ENCODE data around the gene PKP1.
"Not testable (repeated sequence)": the region's sequence is repeated elsewhere in the genome, so short reads cannot be mapped to it uniquely, and the experiment has no call there.

The PKP1 gene

GRCh38 chr1:201282931-201283829, at the start of gene PKP1:
Gene PKP1, plus strand, starts transcription at chr1:201283506. Its CDS starts 197 bp downstream, at chr1:201283703.
- no peak for DNase-seq

- DNase-seq: not testable (repeated sequence)
Measured at GRCh38 chr1:201239646-201240045, 43.7 kb upstream of the PKP1 start.

- DNase-seq: no peak
Measured at GRCh38 chr1:201240171-201240570, 43.1 kb upstream of the PKP1 start.

- no peak for DNase-seq
Measured at GRCh38 chr1:201241736-201242135, 41.6 kb upstream of the PKP1 start.

- no peak for DNase-seq
Measured at GRCh38 chr1:201245082-201245481, 38.2 kb upstream of the PKP1 start.

- DNase-seq: no peak
Measured at GRCh38 chr1:201248721-201249559, 34.4 kb upstream of the PKP1 start.

- peak; percentile 28 for DNase-seq
Measured at GRCh38 chr1:201250326-201251011, 32.8 kb upstream of the PKP1 start.

DNA sequence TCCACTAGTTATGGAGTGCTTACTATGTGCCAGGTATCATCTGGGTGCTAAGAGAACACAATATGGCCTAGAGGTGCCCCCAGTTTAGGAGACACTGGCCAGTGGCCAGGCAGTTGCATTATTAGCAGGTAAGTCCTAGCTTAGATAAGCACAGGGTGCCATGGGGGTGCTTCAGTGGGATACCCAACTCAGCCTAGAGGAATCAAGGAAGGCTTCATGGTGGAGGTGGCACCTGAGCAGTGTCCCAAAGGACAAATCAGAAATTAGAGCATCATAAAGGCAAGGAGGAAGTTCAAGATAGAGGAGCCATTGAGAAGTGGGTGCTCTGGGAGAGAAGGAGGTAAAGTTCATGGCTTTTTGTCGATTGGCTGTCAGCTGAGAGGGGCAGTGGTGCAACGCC, 31.9 kb upstream of the PKP1 start:
- no peak for DNase-seq

- no peak for DNase-seq
Measured at GRCh38 chr1:201251851-201252430, 31.4 kb upstream of the PKP1 start.

- no peak for DNase-seq
Measured at GRCh38 chr1:201252944-201253371, 30.3 kb upstream of the PKP1 start.

DNA sequence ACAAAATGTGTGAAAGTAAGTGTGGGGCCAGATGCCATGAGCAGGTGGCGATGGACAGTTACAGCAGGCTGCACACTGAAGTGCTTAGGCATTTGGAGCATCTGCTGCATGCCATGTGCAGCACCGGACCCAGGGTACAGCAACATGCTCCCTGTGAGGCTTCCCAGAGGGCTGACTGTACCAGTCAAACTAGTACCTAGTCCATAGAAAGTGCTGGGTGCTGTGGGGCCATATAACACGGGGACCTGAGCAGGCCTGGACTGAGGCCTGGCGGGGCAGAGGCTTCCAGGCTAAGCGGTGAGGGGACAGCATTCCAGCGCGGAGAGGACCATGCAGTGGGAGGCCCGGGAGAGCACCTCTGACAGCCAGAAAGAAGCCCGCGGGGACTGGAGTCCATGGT, 29.9 kb upstream of the PKP1 start:
- DNase-seq: no peak

- no peak for DNase-seq
Measured at GRCh38 chr1:201253906-201254624, 29.2 kb upstream of the PKP1 start.

GRCh38 chr1:201254625-201255478, 28.5 kb upstream of the PKP1 start:
- no peak for DNase-seq

DNA sequence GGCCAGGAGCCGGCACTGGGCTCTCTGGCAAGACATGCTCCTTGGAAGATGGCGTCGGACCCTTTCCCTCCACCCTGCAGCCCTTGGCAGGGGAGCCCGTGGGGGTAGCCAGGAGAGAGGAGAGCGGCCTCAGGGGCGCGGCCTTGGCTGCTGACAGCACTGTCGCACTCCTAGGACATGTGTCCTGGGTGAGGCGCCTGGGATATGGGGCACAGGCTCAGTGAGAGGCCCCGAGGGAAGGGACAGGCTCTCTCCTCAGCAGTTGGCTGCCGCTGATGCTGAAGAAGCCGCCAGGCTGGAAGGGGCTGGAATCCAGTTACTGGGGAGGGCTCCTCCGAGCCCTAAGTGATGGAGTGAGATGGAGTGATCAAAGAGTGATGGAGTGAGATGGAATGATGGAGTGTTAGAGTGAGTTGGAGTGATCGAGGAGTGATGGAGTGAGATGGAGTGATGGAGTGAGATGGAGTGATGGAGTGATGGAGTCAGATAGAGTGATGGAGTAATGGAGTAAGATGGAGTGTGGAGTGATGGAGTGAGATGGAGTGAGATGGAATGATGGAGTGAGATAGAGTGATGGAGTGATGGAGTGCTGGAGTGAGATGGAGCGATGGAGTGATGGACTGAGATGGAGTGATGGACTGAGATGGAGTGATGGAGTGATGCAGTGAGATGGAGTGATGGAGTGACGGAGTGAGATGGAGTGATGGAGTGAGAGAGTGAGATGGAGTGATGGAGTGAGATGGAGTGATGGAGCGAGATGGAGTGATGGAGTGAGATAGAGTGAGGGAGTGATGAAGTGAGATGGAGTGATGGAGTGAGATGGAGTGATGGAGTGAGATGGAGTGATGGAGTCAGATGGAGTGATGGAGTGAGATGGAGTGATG, 27.6 kb upstream of the PKP1 start:
- DNase-seq: no peak

DNA sequence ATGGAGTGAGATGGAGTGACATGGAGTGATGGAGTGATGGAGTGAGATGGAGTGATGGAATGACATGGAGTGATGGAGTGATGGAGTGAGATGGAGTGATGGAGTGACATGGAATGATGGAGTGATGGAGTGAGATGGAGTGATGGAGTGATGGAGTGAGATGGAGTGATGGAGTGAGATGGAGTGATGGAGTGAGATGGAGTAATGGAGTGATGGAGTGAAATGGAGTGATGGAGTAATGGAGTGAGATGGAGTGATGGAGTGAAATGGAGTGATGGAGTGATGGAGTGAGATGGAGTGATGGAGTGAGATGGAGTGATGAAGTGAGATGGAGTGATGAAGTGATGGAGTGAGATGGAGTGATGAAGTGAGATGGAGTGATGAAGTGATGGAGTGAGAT, 25.2 kb upstream of the PKP1 start:
- not testable (repeated sequence) for DNase-seq

DNA sequence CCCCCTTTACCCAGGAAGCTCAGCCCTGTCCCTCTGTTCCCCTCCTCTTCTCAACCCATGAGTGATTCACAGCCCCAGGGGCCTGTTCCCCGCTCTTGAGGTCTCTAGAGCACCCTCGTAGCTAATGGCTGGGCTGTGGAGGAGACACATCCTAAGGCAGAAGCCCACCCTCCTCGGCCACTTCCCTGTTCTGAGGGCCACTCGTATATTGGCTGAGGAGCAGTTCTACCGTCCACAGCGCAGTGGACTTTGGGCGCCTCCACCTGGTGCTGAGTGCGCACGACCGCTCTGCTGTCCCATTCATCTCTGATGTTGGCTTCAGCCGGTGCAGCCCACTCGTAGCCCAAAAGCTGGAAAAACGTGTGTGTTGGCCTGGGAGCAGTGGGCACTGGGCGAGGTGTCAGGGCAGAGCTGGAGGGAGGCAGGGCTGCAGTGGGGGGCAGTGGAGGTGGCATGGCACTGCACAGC, 24.5 kb upstream of the PKP1 start:
- no peak for DNase-seq

GRCh38 chr1:201259476-201260235, 23.6 kb upstream of the PKP1 start:
- no peak for DNase-seq

GRCh38 chr1:201260236-201260590, 23.1 kb upstream of the PKP1 start:
- no peak for DNase-seq

GRCh38 chr1:201260648-201261311, 22.5 kb upstream of the PKP1 start:
- DNase-seq: no peak
